Measurements from ENCODE around the gene PNCK. TPM values are rescaled to one million over a fixed set of nuclear protein-coding genes. Genes with fewer than 3 reads are reported as not detected.
A peak's percentile ranks its signal among the peaks of the same experiment; 100 is the strongest.

PNCK gene
- total RNA-seq, 2 experiments from 2014 or later = 0.30 to 0.71 TPM

- ChIA-PET CTCF (interaction anchor here (0.6 to 4.1 kb wide), 26 partner anchors 8 to 726 kb away, joined by 3 to 33 read pairs (median 4); partner anchors contain the start of gene DUSP9), POLR2A (no interaction called here)
- ATAC-seq = no peak
- Mint-ChIP-seq H3K27me3 (peaks cover 7% of the 10 kb centered on the region), H3K4me1 (peaks cover 7% of the 10 kb centered on the region), H3K4me3 (peak overlapping the region; percentile 70), H3K36me3 (ENCODE audit: low read depth) (no peaks in the 10 kb centered on the region), H3K27ac (no peak overlapping the region), H3K9me3 (ENCODE audit: low read depth) (no peaks in the 10 kb centered on the region)
- no peak for DNase-seq
- intact Hi-C loops (cut with DNase I, micrococcal nuclease) = loop anchor here (5.0 kb wide), 5 partner anchors 60 to 710 kb away; no protein-coding TSS in a partner anchor
Measured at GRCh38 chrX:153667281-153667955, 6.2 kb downstream of the PNCK start.

DNA sequence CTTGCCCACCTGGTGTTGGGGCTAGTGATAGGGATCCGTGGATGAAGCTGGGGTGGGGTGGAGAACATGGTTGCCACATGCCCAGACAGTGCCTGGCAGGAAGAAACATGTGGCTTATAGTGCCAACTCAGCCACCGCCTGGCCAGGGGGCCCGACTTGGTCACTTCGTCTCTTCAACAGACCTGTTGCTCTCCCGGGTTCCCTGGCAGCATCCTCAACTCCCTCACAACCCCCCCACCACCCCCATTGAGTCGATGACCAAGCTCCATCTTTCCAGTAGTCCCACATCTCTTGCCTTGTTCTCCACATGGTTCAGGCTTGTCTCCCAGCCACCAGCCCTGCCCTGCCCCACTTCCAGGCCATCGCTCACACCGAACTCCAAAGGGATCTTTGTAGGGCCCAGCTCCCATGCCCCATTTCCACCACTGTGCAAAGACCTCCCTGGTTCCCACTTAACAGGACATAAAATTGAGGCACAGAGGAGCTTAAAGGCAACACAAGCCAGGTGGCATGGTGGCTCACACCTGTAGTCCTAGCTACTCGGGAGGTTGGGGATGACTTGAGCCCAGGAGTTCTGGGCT lies 7.8 kb downstream of the PNCK start:
- Mint-ChIP-seq H3K27ac (no peak overlapping the region), H3K9me3 (ENCODE audit: low read depth) (no peaks in the 10 kb centered on the region), H3K36me3 (ENCODE audit: low read depth) (no peaks in the 10 kb centered on the region), H3K4me3 (no peak overlapping the region), H3K4me1 (peaks cover 10% of the 10 kb centered on the region), H3K27me3 (peaks cover 11% of the 10 kb centered on the region)
- POLR2A ChIA-PET = no interaction called here
- CTCF ChIA-PET = interaction anchor here (0.6 to 3.9 kb wide), 7 partner anchors 13 to 724 kb away, joined by 3 to 20 read pairs (median 3); no protein-coding TSS in a partner anchor
- intact Hi-C loops (cut with DNase I, micrococcal nuclease) = loop anchor here (5.0 kb wide), 5 partner anchors 59 to 709 kb away; no protein-coding TSS in a partner anchor
- DNase-seq (no peak), ATAC-seq (no peak)

DNA sequence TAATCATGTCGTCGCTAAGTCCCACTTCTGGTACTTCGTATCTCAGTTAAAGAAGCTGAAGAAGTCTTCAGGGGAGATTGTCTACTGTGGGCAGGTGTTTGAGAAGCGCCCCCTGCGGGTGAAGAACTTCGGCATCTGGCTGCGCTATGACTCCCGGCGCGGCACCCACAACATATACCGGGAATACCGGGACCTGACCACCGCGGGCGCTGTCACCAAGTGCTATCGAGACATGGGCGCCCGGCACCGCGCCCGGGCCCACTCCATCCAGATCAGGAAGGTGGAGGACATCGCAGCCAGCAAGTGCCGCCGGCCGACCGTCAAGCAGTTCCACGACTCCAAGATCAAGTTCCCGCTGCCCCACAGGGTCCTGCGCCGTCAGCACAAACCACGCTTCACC lies 11.3 kb downstream of the PNCK start:
- no peak overlapping the region for H3K27ac Mint-ChIP-seq
- H3K4me1 Mint-ChIP-seq = peaks cover 3% of the 10 kb centered on the region
- no peaks in the 10 kb centered on the region for H3K9me3 Mint-ChIP-seq (ENCODE audit: low read depth)
- POLR2A ChIA-PET = no interaction called here
- peak; percentile 73 for DNase-seq
- no peak for ATAC-seq
- H3K4me3 Mint-ChIP-seq = no peak overlapping the region
- H3K27me3 Mint-ChIP-seq = peaks cover 11% of the 10 kb centered on the region
- H3K36me3 Mint-ChIP-seq (ENCODE audit: low read depth) = no peaks in the 10 kb centered on the region
- CTCF ChIA-PET = interaction anchor here (0.9 to 2.0 kb wide), 9 partner anchors 11 to 702 kb away, joined by 3 to 9 read pairs (median 4); no protein-coding TSS in a partner anchor
- intact Hi-C loops (cut with DNase I, micrococcal nuclease) = loop anchor here in 1 of 2 experiments (1.0 to 2.0 kb wide), 4 partner anchors 53 to 721 kb away; no protein-coding TSS in a partner anchor

GRCh38 chrX:153659268-153659667 lies 14.3 kb downstream of the PNCK start:
- peaks cover 3% of the 10 kb centered on the region for H3K4me1 Mint-ChIP-seq
- CTCF ChIA-PET = interaction anchor here (0.6 to 1.3 kb wide), 2 partner anchors 8 to 104 kb away, joined by 3 to 5 read pairs; no protein-coding TSS in a partner anchor
- POLR2A ChIA-PET = no interaction called here

GRCh38 chrX:153657161-153657560 lies 16.5 kb downstream of the PNCK start:
- ChIA-PET POLR2A (interaction anchor here (0.7 kb wide), 1 partner anchor 53 kb away, joined by 4 read pairs; no protein-coding TSS in a partner anchor), CTCF (interaction anchor here (1.6 to 3.3 kb wide), 2 partner anchors 10 to 11 kb away, joined by 4 to 24 read pairs; partner anchors contain the start of gene DUSP9)
- Mint-ChIP-seq H3K36me3 (ENCODE audit: low read depth) (no peaks in the 10 kb centered on the region), H3K27me3 (peaks cover 4% of the 10 kb centered on the region), H3K4me1 (peaks cover 3% of the 10 kb centered on the region), H3K27ac (no peak overlapping the region), H3K4me3 (no peak overlapping the region), H3K9me3 (ENCODE audit: low read depth) (no peaks in the 10 kb centered on the region)
- DNase-seq = no peak
- intact Hi-C loops (cut with DNase I, micrococcal nuclease) = no loop called here
- ATAC-seq = no peak

More at GRCh38 chrX:153659268-153659667, 14.3 kb downstream of the PNCK start:
- Mint-ChIP-seq H3K27me3 (peaks cover 6% of the 10 kb centered on the region), H3K27ac (no peak overlapping the region), H3K4me3 (no peak overlapping the region), H3K36me3 (ENCODE audit: low read depth) (no peaks in the 10 kb centered on the region), H3K9me3 (ENCODE audit: low read depth) (no peaks in the 10 kb centered on the region)
- no peak for ATAC-seq
- no peak for DNase-seq
- intact Hi-C loops (cut with DNase I, micrococcal nuclease) = no loop called here

GRCh38 chrX:153653556-153653955 lies 20.1 kb downstream of the PNCK start:
- CTCF ChIA-PET = interaction anchor here (1.4 to 1.5 kb wide), 2 partner anchors 99 to 114 kb away, joined by 5 to 7 read pairs; no protein-coding TSS in a partner anchor
- DNase-seq = no peak
- POLR2A ChIA-PET = no interaction called here
- Mint-ChIP-seq H3K4me1 (no peaks in the 10 kb centered on the region), H3K36me3 (ENCODE audit: low read depth) (no peaks in the 10 kb centered on the region), H3K4me3 (no peak overlapping the region), H3K27ac (no peak overlapping the region), H3K27me3 (peaks cover 3% of the 10 kb centered on the region), H3K9me3 (ENCODE audit: low read depth) (no peaks in the 10 kb centered on the region)
- no peak for ATAC-seq
- intact Hi-C loops (cut with DNase I, micrococcal nuclease) = no loop called here

GRCh38 chrX:153651540-153652079 lies 22.0 kb downstream of the PNCK start:
- ATAC-seq = no peak

GRCh38 chrX:153650959-153651358 lies 22.7 kb downstream of the PNCK start:
- no peaks in the 10 kb centered on the region for H3K36me3 Mint-ChIP-seq (ENCODE audit: low read depth)
- H3K27me3 Mint-ChIP-seq = peaks cover 11% of the 10 kb centered on the region
- H3K4me1 Mint-ChIP-seq = no peaks in the 10 kb centered on the region
- CTCF ChIA-PET = interaction anchor here (1.1 kb wide), 3 partner anchors 10 to 97 kb away, joined by 3 to 4 read pairs (median 4); no protein-coding TSS in a partner anchor
- no peaks in the 10 kb centered on the region for H3K9me3 Mint-ChIP-seq (ENCODE audit: low read depth)
- POLR2A ChIA-PET = no interaction called here
- no peak overlapping the region for H3K27ac Mint-ChIP-seq
- H3K4me3 Mint-ChIP-seq = no peak overlapping the region
- ATAC-seq (no peak), DNase-seq (no peak)
- intact Hi-C loops (cut with DNase I, micrococcal nuclease) = no loop called here

More at GRCh38 chrX:153651540-153652079, 22.0 kb downstream of the PNCK start:
- Mint-ChIP-seq H3K9me3 (ENCODE audit: low read depth) (no peaks in the 10 kb centered on the region), H3K4me3 (no peak overlapping the region), H3K4me1 (no peaks in the 10 kb centered on the region), H3K36me3 (ENCODE audit: low read depth) (no peaks in the 10 kb centered on the region), H3K27ac (no peak overlapping the region), H3K27me3 (peaks cover 6% of the 10 kb centered on the region)
- ChIA-PET POLR2A (no interaction called here), CTCF (interaction anchor here (0.5 to 1.5 kb wide), 5 partner anchors 10 to 131 kb away, joined by 3 to 4 read pairs (median 4); no protein-coding TSS in a partner anchor)
- no peak for DNase-seq
- intact Hi-C loops (cut with DNase I, micrococcal nuclease) = no loop called here

DNA sequence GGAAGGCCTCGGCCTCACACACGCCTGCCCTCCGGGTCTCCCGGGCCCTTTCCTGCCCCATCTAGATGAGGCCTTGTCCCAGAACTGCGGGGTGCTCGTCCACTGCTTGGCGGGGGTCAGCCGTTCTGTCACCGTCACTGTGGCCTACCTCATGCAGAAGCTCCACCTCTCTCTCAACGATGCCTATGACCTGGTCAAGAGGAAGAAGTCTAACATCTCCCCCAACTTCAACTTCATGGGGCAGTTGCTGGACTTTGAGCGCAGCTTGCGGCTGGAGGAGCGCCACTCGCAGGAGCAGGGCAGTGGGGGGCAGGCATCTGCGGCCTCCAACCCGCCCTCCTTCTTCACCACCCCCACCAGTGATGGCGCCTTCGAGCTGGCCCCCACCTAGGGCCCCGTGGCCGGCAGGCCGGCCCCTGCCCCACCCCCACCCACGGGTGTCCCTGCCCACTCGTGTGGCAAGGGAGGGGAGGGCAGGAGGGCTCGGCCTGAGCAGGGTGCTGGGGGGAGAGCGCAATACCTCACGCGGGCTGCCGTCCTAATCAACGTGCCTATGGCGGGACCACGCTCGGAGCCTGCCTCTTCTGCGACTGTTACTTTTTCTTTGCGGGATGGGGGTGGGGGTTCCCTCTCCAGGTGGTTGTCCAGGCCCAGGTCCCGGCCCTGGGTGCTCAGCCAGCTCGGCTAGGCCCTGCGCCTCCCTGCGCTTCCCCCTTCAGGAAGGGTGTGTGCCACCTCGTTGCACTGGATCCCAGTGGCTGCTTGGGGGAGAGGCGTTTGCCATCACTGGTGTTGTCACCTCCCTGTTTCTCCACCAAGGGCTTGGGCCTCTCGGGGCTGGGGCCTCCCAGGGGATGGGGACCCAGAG lies 23.5 kb downstream of the PNCK start:
- ChIA-PET POLR2A (no interaction called here), CTCF (interaction anchor here (1.0 to 3.4 kb wide), 5 partner anchors 9 to 709 kb away, joined by 3 to 12 read pairs (median 4); no protein-coding TSS in a partner anchor)
- ATAC-seq = no peak
- no peaks in the 10 kb centered on the region for H3K36me3 Mint-ChIP-seq (ENCODE audit: low read depth)
- no peaks in the 10 kb centered on the region for H3K4me1 Mint-ChIP-seq
- H3K27me3 Mint-ChIP-seq = peaks cover 14% of the 10 kb centered on the region
- intact Hi-C loops (cut with DNase I, micrococcal nuclease) = loop anchor here (1.0 to 5.0 kb wide), 5 partner anchors 43 to 708 kb away; no protein-coding TSS in a partner anchor
- no peaks in the 10 kb centered on the region for H3K9me3 Mint-ChIP-seq (ENCODE audit: low read depth)
- DNase-seq = no peak
- H3K4me3 Mint-ChIP-seq = no peak overlapping the region
- no peak overlapping the region for H3K27ac Mint-ChIP-seq

- Mint-ChIP-seq H3K27me3 (peaks cover 17% of the 10 kb centered on the region), H3K9me3 (ENCODE audit: low read depth) (no peaks in the 10 kb centered on the region), H3K4me1 (no peaks in the 10 kb centered on the region), H3K27ac (no peak overlapping the region), H3K4me3 (no peak overlapping the region), H3K36me3 (ENCODE audit: low read depth) (no peaks in the 10 kb centered on the region)
- intact Hi-C loops (cut with DNase I, micrococcal nuclease) = loop anchor here (1.0 to 5.0 kb wide), 5 partner anchors 42 to 707 kb away; no protein-coding TSS in a partner anchor
- ChIA-PET CTCF (interaction anchor here (0.6 to 3.4 kb wide), 6 partner anchors 18 to 708 kb away, joined by 3 to 12 read pairs (median 4); no protein-coding TSS in a partner anchor), POLR2A (no interaction called here)
- ATAC-seq = peak; percentile 84
- DNase-seq = peak; percentile 64
Measured at GRCh38 chrX:153649178-153649914, 24.3 kb downstream of the PNCK start.

Measured in activated CD4-positive, alpha-beta T cell treated with anti-CD3 and anti-CD28 coated beads for 36 hours (primary cell).